ENCODE results near the gene SGMS2.

SGMS2 gene

DNA sequence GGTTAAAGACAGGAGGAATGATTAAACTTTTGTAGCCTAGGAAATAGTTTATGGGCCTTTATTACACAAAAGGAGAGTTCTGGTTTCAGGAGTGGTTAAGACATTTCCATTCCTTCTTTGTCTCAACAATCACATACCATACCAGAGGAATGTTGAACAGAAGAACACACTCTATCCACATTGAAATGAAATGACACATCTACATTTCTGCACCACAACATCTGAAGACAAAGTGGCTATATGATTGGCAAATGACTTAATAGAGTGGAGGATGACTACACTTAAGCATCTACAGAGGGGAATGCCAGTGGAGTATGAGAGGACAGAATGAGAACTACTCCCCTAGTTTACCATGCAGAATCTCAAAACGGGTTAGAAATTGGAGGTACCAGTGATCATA lies 114.6 kb downstream of the SGMS2 start:
- H3K9me3 Mint-ChIP-seq, result no peaks in the 10 kb centered on the region
- no peaks in the 10 kb centered on the region for H3K27me3 Mint-ChIP-seq
- no peak for ATAC-seq
- no peak overlapping the region for H3K27ac Mint-ChIP-seq
- H3K4me1 Mint-ChIP-seq, result peaks cover 35% of the 10 kb centered on the region
- no peak overlapping the region for H3K4me3 Mint-ChIP-seq
- peaks cover 17% of the 10 kb centered on the region for H3K36me3 Mint-ChIP-seq

DNA sequence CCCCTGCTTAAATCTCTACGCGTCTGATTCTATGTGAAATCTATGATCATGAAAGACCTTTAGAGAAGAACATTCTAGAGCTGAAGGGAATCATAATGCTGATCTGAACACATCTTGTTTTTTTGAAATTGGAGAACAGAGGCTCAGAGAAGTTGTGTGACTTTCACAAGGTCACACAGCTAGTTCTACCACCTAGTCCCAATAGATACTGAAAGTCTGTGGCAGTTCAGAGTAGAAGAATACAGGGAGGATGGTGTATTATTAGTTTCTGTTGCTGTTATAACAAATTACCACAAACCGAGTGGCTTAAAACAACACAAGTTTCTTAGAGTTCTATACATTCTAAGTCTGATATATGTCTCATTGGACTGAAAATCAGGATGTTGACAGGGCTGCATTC lies 121.1 kb downstream of the SGMS2 start:
- Mint-ChIP-seq H3K27me3 (no peaks in the 10 kb centered on the region), H3K9me3 (no peaks in the 10 kb centered on the region), H3K27ac (no peak overlapping the region), H3K36me3 (peaks cover 46% of the 10 kb centered on the region), H3K4me3 (no peak overlapping the region), H3K4me1 (no peaks in the 10 kb centered on the region)
- ATAC-seq, result no peak

DNA sequence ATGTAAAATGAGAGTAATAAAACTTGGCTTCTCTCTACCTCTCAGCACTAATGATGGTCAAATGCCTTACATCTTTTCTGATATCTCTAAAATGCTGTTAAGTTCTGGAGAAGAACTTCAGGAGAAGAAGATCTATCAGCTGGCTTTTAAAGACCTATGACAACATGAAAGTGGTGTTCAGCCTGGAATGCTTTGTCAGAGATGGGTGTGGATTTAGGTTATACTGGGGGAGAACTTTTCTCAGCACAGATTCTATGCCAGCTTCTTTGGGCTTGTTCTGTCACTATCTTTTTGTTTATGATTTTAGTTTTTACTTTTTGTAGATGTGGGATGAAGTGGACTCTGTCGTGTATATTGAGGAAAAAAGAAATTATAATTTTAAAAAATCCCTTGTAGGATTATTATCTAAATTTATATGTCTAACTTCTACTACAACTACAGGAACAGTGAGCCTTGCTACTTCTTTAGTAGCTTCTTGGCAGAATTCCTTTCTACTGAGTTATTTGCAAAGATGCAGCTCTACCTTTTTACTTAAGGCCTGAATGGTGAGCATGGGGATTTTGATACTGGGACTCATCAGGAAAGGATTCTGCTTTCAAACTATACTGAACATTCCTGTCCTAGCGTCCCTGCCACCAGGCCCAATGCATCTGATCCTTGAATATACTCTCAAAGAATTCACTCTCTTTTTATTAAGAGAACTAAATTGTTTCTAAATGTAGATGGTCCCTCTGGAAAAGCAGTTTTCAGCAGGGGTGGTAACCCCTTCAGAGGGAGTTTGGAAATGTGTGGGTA lies 126.2 kb downstream of the SGMS2 start:
- Mint-ChIP-seq H3K4me1 (no peaks in the 10 kb centered on the region), H3K27ac (no peak overlapping the region), H3K27me3 (no peaks in the 10 kb centered on the region), H3K9me3 (peaks cover 7% of the 10 kb centered on the region), H3K36me3 (peaks cover 59% of the 10 kb centered on the region), H3K4me3 (no peak overlapping the region)
- no peak for ATAC-seq

DNA sequence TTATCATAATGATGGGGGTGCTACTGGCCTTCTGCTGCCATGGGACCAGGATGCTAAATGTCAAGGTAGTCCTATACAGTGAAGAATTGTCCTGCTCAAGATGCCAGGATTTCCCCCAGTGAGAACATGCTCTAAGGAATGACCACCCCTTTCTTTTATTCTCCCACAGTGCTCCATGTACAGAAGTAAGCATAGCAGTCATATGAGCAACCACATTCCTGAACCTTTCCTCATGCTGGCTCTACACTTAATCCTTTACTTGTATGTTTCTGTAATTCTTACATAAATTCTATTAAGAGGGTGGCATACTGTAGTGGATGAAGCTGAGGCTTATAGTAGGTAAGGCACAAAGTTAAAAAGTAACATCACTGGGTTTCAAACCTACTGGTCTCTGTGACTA lies 126.8 kb downstream of the SGMS2 start:
- no peak for ATAC-seq
- H3K36me3 Mint-ChIP-seq, result peaks cover 64% of the 10 kb centered on the region
- peaks cover 13% of the 10 kb centered on the region for H3K9me3 Mint-ChIP-seq
- H3K4me1 Mint-ChIP-seq, result no peaks in the 10 kb centered on the region
- no peak overlapping the region for H3K4me3 Mint-ChIP-seq
- H3K27ac Mint-ChIP-seq, result no peak overlapping the region
- H3K27me3 Mint-ChIP-seq, result no peaks in the 10 kb centered on the region

DNA sequence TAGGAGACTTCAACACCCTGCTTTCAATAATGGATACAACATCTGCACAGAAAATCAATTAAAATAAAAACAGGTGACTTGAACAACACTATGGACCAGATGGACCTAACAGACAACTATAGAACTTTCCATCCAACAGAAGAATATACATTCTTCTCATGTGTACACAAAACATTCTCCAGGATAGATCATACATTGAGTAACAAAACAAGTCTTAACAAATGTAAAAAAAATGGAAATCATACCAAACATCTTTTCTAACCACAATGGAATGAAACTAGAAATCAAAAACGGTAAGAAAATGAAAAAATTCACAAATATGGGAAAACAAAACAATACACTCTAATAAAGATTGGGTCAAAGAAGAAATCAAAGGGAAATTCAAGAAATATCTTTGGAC lies 131.3 kb downstream of the SGMS2 start:
- no peak overlapping the region for H3K4me3 Mint-ChIP-seq
- no peaks in the 10 kb centered on the region for H3K4me1 Mint-ChIP-seq
- peaks cover 45% of the 10 kb centered on the region for H3K36me3 Mint-ChIP-seq
- no peaks in the 10 kb centered on the region for H3K27me3 Mint-ChIP-seq
- H3K9me3 Mint-ChIP-seq, result peaks cover 17% of the 10 kb centered on the region
- H3K27ac Mint-ChIP-seq, result no peak overlapping the region
- ATAC-seq, result no peak

Measured in stimulated activated memory B cell treated with anti-CD40 and anti-IgM and Interleukin-4, amounts not matched to agents 10 μg/mL and 1 μg/mL and 100 μg/mL, for 72 hours (primary cell).